Vagina (tissue), 2 donors: ENCODE measurements around the gene AP2A1. TPM values are rescaled to one million over a fixed set of nuclear protein-coding genes. Genes with fewer than 3 reads are reported as not detected.

Source experiments
- DNase-seq, 2 donors: peaks; one replicate each; pipeline ENCODE4 v3.0.0-alpha.2; 2017; ENCODE audit errors: extremely low spot score in 2 of 2
- H3K27ac ChIP-seq: fragments of 200-600 bp; sonication (generic); one replicate; pipeline ENCODE4 v1.5.1; 2019
- H3K27me3 ChIP-seq: fragments of 200-600 bp; sonication (generic); one replicate; pipeline ENCODE4 v1.5.1; 2019
- H3K36me3 ChIP-seq, 2 donors: fragments of 200-600 bp; sonication (generic); one replicate each; pipeline ENCODE4 v1.5.1; 2017 to 2019
- H3K4me1 ChIP-seq: fragments of 200-600 bp; sonication (generic); one replicate; pipeline ENCODE4 v1.5.1; 2019
- H3K4me3 ChIP-seq, 2 donors: fragments of 200-600 bp; sonication (generic); 1 replicate in 1 of 2; 2 replicates in 1 of 2; pipeline ENCODE4 v1.5.1; 2016 to 2019
- H3K9me3 ChIP-seq: fragments of 200-600 bp; sonication (generic); one replicate; pipeline ENCODE4 v1.5.1; 2019
- CTCF ChIP-seq, 3 experiments: fragments of 450-650 bp in 2 of 3; fragments of 200-600 bp in 1 of 3; sonication (generic) in 1 of 3; IDR thresholded peaks; one replicate each; pipeline ENCODE4 v1.5.1; 2017 to 2019; ENCODE audit warnings: antibody characterized with exemption in 3 of 3, mild to moderate bottlenecking in 2 of 3, moderate library complexity in 2 of 3
- POLR2A ChIP-seq, 2 donors: fragments of 450-650 bp; IDR thresholded peaks; one replicate each; pipeline ENCODE4 v1.6.1; 2017; ENCODE audit warnings: antibody characterized with exemption in 2 of 2, mild to moderate bottlenecking in 2 of 2, moderate library complexity in 2 of 2
- POLR2AphosphoS5 ChIP-seq, 2 donors: sonication (generic); formaldehyde crosslinking; IDR thresholded peaks; one replicate each; pipeline ENCODE4 v1.9.0; 2017; ENCODE audit warnings: antibody characterized with exemption in 2 of 2, mild to moderate bottlenecking in 2 of 2, low read depth in 1 of 2; ENCODE audit not compliant: insufficient read depth in 1 of 2
- intact Hi-C: fragments of 100-400 bp; cut with DNase I; formaldehyde crosslinking; loops from one replicate; pipeline ENCODE4 v1.15.1; 2023
- total RNA-seq: library from RNA; depleted of rRNA; stranded (reverse); fragments of >200 nt; gene quantifications from one replicate; pipeline ENCODE4 v1.2.3, GENCODE V29; 2016

AP2A1 gene
- total RNA-seq, 1 donor from 2014 or later, result 80.8 TPM

GRCh38 chr19:49746206-49746958, 20.4 kb upstream of the AP2A1 start:
- H3K9me3 ChIP-seq, result no peaks in the 10 kb centered on the region
- intact Hi-C loops, result no loop called here
- H3K4me1 ChIP-seq, result no peaks in the 10 kb centered on the region
- H3K27ac ChIP-seq, result no peak overlapping the region
- TF ChIP-seq POLR2A (IDR thresholded peaks at IDR 0.05) (no peak), CTCF (IDR thresholded peaks at IDR 0.05) (no peak), POLR2AphosphoS5 (IDR thresholded peaks at IDR 0.05; ENCODE audit: insufficient read depth in 1 of 2, low read depth in 1 of 2) (no peak)
- no peaks in the 10 kb centered on the region for H3K36me3 ChIP-seq
- H3K27me3 ChIP-seq, result no peaks in the 10 kb centered on the region
- DNase-seq, result no peak
- H3K4me3 ChIP-seq, result no peak overlapping the region

GRCh38 chr19:49749055-49749716, 17.6 kb upstream of the AP2A1 start:
- Histone ChIP-seq H3K27ac (no peak overlapping the region), H3K36me3 (no peaks in the 10 kb centered on the region), H3K9me3 (no peaks in the 10 kb centered on the region), H3K4me3 (no peak overlapping the region), H3K4me1 (no peaks in the 10 kb centered on the region), H3K27me3 (no peaks in the 10 kb centered on the region)
- no peak for TF ChIP-seq POLR2A (IDR thresholded peaks at IDR 0.05)
- TF ChIP-seq POLR2AphosphoS5 (IDR thresholded peaks at IDR 0.05; ENCODE audit: insufficient read depth in 1 of 2, low read depth in 1 of 2), result no peak
- no peak for TF ChIP-seq CTCF (IDR thresholded peaks at IDR 0.05)
- intact Hi-C loops, result no loop called here
- no peak for DNase-seq

DNA sequence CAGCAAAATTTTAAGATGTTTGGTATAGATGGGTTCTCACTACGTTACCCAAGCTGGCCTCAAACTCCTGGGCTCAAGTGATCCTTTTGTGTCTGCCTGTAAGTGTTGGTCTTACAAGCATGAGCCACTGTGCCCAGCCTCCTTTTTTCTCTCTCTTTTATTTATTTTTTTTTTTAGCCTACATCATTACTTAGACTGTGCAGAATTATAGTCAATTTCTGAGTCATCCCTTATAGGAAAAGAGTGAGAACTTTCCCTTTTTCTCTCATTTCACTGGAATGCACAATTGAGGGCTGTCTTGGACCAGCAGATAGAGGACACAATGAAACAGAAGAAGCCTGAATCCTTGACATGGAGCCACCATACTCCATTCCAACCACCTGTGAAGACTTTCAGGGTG, 17.0 kb upstream of the AP2A1 start:
- no peak for DNase-seq
- intact Hi-C loops, result loop anchor here (10.0 kb wide), 1 partner anchor 105 kb away; the partner anchor contains the start of gene PTOV1
- TF ChIP-seq POLR2AphosphoS5 (IDR thresholded peaks at IDR 0.05; ENCODE audit: insufficient read depth in 1 of 2, low read depth in 1 of 2), result no peak
- TF ChIP-seq POLR2A (IDR thresholded peaks at IDR 0.05), result no peak
- no peak for TF ChIP-seq CTCF (IDR thresholded peaks at IDR 0.05)
- no peak overlapping the region for H3K27ac ChIP-seq
- no peak overlapping the region for H3K4me3 ChIP-seq
- H3K9me3 ChIP-seq, result no peaks in the 10 kb centered on the region
- no peaks in the 10 kb centered on the region for H3K4me1 ChIP-seq
- H3K36me3 ChIP-seq, result no peaks in the 10 kb centered on the region
- no peaks in the 10 kb centered on the region for H3K27me3 ChIP-seq

- DNase-seq, result no peak
- no peaks in the 10 kb centered on the region for H3K27me3 ChIP-seq
- no peaks in the 10 kb centered on the region for H3K4me1 ChIP-seq
- peaks cover 4% of the 10 kb centered on the region for H3K9me3 ChIP-seq
- no peak for TF ChIP-seq CTCF (IDR thresholded peaks at IDR 0.05)
- no peak for TF ChIP-seq POLR2A (IDR thresholded peaks at IDR 0.05)
- no peak for TF ChIP-seq POLR2AphosphoS5 (IDR thresholded peaks at IDR 0.05; ENCODE audit: insufficient read depth in 1 of 2, low read depth in 1 of 2)
- no peak overlapping the region for H3K4me3 ChIP-seq
- intact Hi-C loops, result loop anchor here (10.0 kb wide), 1 partner anchor 102 kb away; the partner anchor contains the start of gene PTOV1
- H3K27ac ChIP-seq, result no peak overlapping the region
- H3K36me3 ChIP-seq, result no peaks in the 10 kb centered on the region
Observed at GRCh38 chr19:49752701-49753100, 14.1 kb upstream of the AP2A1 start.

DNA sequence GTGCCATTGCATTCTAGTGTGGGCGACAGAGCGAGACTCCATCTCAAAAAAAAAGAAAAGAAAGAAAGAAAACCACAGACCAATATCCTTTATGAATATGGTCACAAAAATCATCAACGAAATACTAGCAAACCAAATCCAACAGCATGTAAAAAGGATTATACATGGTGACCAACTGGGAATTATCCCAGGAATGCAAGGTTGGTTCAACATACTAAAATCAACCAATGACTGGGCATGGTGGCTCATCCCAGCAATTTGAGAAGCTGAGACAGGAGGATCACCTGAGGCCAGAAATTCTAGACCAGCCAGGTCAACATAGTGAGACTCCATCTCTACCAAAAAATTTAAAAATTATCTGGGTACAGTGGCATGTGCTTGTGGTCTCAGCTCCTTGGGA, 10.8 kb upstream of the AP2A1 start:
- no peak for TF ChIP-seq CTCF (IDR thresholded peaks at IDR 0.05)
- TF ChIP-seq POLR2AphosphoS5 (IDR thresholded peaks at IDR 0.05; ENCODE audit: insufficient read depth in 1 of 2, low read depth in 1 of 2), result no peak
- TF ChIP-seq POLR2A (IDR thresholded peaks at IDR 0.05), result no peak
- H3K36me3 ChIP-seq, result no peaks in the 10 kb centered on the region
- no peak overlapping the region for H3K4me3 ChIP-seq
- no peaks in the 10 kb centered on the region for H3K4me1 ChIP-seq
- intact Hi-C loops, result loop anchor here (10.0 kb wide), 1 partner anchor 99 kb away; the partner anchor contains the start of gene PTOV1
- H3K27ac ChIP-seq, result no peak overlapping the region
- DNase-seq, result no peak
- H3K9me3 ChIP-seq, result peaks cover 4% of the 10 kb centered on the region
- no peaks in the 10 kb centered on the region for H3K27me3 ChIP-seq
